ENCODE measurements around the gene UHMK1. TPM values are rescaled to one million over a fixed set of nuclear protein-coding genes. Genes with fewer than 3 reads are reported as not detected.
"Not testable (repeated sequence)": the region's sequence is repeated elsewhere in the genome, so short reads cannot be mapped to it uniquely, and the experiment has no call there.

Gene UHMK1
- total RNA-seq, 1 experiment from 2014 or later, result 92.7 TPM

- no peak for DNase-seq (ENCODE audit: low read depth)
These were observed 67.8 kb downstream of the UHMK1 start for GRCh38 chr1:162565460-162565859.

DNA sequence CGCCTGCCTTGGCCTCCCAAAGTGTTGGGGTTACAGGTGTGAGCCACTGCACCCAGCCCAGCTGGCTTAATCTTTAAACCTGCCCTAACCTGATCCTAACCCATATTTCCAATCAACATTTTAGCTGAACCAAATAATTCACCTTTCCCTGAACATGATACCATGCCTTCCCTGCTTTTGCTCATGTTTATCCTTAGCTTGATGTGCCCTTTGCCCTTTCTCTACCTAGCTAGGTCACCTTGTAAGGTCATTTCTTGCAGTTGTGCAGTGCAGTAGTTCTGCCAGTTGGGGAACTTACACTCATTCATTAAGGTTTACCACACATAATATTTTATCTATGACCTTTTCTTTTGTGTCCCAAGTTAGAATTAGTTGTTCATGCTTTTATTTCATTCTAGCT, 69.3 kb downstream of the UHMK1 start:
- DNase-seq (ENCODE audit: low read depth), result no peak

DNA sequence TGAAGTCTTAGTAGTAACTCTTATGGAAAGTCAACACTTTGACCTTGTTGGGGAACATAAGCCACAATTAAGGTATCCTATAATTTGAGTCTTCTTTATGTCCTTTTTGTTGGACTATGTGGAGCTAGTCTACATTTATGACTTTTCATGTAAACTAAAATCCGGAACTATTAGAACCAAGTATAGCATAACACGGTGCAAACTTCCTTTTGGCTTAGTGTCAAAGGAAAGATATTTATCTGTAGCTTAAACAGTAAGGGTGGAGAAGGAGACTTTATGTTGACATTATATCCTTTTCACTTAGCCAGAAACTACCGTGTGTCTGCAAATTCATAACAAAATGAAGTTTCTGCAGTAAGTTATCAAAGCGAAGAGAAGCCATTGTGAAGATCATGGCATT, 71.2 kb downstream of the UHMK1 start:
- DNase-seq (ENCODE audit: low read depth), result no peak

DNA sequence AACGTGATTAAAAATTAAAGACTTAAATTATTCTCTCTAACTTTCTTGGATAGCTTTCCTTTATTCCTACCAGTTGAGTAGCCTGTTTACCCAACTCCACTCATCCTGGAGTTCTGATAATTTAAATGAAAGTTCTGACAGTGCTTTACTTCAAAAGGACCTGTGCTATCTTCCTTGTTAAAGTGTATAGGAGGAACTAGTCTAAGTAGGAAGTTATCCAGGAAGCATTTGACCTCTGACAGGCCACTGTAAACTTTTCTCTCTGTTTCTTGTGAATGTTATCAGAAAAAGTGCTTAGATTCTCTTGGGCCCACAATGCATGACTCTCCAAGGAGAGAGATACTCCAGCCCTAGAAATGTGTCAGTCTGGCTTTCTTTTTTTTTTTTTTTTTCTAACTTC, 73.1 kb downstream of the UHMK1 start:
- DNase-seq (ENCODE audit: low read depth), result no peak

GRCh38 chr1:162571121-162571520, 73.5 kb downstream of the UHMK1 start:
- DNase-seq (ENCODE audit: low read depth), result not testable (repeated sequence)

- no peak for DNase-seq (ENCODE audit: low read depth)
These were observed 74.1 kb downstream of the UHMK1 start for GRCh38 chr1:162571696-162572095.

DNA sequence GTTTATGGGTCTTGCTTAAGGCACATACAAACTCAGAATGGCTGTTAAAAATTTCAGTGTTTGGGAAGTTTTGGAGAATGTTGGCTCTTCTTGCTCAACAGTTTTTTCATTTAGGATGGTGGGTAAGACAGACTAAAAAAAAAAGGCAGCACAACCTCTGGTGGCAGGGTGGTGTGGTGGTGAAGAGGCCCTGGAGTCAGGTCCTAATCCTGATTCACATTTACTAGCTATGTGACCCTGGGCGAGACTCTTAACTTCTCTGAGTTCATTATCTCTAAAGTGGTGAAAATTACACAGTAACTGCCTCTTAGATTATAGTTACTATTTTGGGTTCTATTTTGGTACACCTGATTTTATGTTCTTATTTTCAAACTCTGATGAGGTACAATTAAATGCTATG, 75.5 kb downstream of the UHMK1 start:
- DNase-seq (ENCODE audit: low read depth), result no peak

DNA sequence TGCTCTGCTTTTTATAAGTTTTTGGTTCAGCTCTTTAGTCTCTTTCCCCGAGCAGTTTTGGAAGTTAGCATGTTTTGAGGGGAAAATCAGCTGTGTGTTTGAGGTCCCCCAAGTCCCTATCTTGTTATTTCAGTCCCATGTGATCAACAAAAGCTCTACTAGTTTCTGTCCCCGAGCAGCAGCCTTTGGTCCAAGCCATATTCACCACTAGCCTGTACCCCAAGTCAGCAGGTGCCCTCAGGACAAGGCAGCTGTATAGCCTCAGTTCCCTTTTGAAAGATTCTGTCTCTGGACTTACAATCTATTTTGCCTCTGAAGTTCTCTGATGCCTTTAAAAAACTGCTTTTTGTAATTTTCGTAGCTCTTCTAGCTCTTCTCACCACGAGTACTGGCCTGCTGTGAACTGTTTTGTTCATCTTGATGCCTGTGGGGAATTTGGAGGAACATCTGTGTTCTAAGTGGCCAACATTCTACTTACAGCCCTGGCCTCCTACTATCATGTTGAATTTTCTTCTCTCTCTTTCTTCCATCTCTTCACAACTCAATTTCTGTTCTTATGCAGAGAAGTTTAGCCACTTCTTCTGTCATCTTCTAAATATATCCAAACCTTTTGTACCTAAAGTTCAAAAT, 80.6 kb downstream of the UHMK1 start:
- no peak for DNase-seq (ENCODE audit: low read depth)

GRCh38 chr1:162578936-162579335, 81.3 kb downstream of the UHMK1 start:
- no peak for DNase-seq (ENCODE audit: low read depth)

Other genes starting within 250 kb of the UHMK1 start
- gene SPATA46, start 121.0 kb upstream of the UHMK1 start, total RNA-seq (2014; rRNA removed; shearing (Covaris generic)), result not detected in 2 replicates
- 2.5 TPM in 1 of 2 replicates, not detected in the other for gene C1orf226, start 116.1 kb upstream of the UHMK1 start, total RNA-seq (2014; rRNA removed; shearing (Covaris generic))
- gene SH2D1B, start 85.7 kb upstream of the UHMK1 start, total RNA-seq (2014; rRNA removed; shearing (Covaris generic)), result 0.06 and 1.1 TPM in 2 replicates
- 237 and 248 TPM in 2 replicates for gene UAP1, start 63.9 kb downstream of the UHMK1 start, total RNA-seq (2014; rRNA removed; shearing (Covaris generic))
- 17.8 and 23.9 TPM in 2 replicates for gene DDR2, start 134.6 kb downstream of the UHMK1 start, total RNA-seq (2014; rRNA removed; shearing (Covaris generic))

All from Daoy (cell line).